NOMO-1 treated with dmso at 0.1 percent for 144 hours (cell line): Measurements from ENCODE around the gene DIP2C.
"Not testable (repeated sequence)": the region's sequence is repeated elsewhere in the genome, so short reads cannot be mapped to it uniquely, and the experiment has no call there.

ENCODE experiments used
- DNase-seq: peaks from one replicate; lab custom pipeline; 2025; ENCODE audit not compliant: unreplicated experiment; lab: John Stamatoyannopoulos, UW

Gene DIP2C

GRCh38 chr10:435397-435796, 254.1 kb downstream of the DIP2C start:
- no peak for DNase-seq

- no peak for DNase-seq
Measured at GRCh38 chr10:429696-430095, 259.8 kb downstream of the DIP2C start.

DNA sequence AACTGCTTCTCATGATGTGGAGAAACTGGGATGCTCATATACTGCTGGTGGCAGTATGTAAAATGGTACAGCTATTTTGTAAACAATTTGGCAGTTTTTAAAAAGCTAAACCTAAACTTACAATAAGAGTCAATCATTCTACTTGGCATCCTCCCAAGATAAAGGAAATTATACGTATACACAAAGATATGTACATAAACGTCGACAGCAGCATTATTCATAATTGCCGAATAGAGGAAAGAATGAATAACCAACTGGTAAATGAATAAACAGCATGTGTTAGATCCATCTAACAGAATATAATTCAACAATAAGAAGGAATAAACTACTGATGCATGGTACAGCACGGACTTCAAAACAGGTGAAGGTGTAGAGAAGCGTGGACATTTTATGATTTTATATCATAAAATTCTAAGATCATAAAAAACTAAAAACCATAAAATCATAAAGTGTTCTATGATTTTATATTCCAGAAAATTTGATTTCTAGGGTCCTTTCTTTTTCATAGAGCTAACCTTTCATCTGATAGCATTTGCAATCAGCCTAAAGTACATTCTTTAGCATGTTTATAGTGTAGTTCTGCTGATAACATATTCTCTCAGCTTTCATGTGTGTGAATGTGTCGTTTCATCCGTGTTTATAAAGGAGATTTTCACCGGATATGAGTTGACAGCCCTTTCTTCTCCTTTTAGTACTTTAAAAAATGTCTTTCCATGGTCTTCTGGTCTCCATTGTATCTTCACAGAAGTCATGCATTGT, 261.5 kb downstream of the DIP2C start:
- no peak for DNase-seq

DNA sequence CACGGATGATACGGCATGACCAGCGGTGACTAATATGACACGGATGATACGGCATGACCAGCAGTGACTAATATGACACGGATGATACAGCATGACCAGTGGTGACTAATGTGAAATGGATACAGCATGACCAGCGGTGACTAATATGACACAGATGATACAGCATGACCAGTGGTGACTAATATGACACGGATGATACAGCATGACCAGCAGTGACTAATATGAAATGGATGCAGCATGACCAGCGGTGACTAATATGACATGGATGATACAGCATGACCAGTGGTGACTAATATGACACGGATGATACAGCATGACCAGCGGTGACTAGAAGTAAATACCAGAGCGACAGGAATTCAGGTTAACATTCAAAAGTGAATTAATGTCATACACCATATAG, 264.1 kb downstream of the DIP2C start:
- DNase-seq = not testable (repeated sequence)

DNA sequence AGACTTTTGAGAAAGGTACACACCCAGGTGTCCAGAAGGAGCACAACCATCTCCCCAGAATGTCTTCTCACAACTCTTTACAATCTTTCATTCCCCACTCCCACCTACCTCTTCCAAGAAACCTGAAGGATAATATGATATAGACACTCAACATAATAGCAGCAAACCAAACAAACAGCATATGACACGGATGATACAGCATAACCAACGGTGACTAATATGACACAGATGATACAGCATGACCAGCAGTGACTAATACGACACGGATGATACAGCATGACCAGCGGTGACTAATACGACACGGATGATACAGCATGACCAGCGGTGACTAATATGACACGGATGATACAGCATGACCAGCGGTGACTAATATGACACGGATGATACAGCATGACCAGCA, 264.7 kb downstream of the DIP2C start:
- DNase-seq = not testable (repeated sequence)

DNA sequence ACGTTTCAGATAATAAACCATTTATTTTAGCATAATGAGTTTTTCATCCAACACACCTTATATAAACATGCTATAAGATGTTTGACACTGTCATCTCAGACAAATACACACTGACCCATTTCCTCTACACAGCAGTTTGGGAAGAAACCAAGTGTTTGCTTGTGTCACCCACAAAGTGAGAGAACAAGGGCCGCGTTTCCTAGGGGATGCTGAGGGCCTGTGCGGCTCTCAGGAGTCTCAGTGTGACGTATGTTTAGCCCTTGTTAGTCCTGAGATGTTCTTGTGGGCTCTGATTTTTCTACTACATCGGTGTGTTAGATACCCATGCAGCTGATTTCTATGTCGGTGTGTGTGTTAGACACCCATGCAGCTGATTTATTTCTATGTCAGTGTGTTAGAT, 266.3 kb downstream of the DIP2C start:
- DNase-seq = no peak

GRCh38 chr10:422675-423074, 266.8 kb downstream of the DIP2C start:
- DNase-seq = no peak

DNA sequence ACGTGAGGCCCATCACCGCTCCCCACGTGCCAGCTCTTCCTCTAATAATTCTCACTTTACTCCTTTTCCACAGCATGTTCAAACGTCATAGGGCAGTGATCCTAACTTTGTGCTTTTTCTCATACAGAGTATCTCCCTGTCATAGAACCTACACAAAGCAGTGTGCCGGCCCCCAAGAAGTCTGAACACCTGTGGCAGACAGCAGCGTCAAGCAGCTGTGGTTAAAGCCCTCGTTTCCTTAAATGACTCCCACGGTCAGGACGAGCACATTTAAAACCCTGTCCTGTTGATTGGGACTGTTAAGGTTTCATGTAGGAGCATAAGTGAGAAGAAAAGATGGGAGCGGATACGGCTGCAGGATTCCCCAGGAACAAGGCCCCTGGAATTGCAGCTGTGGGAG, 267.2 kb downstream of the DIP2C start:
- no peak for DNase-seq

- no peak for DNase-seq
Measured at GRCh38 chr10:421170-421569, 268.3 kb downstream of the DIP2C start.

GRCh38 chr10:420154-421121, 269.0 kb downstream of the DIP2C start:
- DNase-seq = no peak

DNA sequence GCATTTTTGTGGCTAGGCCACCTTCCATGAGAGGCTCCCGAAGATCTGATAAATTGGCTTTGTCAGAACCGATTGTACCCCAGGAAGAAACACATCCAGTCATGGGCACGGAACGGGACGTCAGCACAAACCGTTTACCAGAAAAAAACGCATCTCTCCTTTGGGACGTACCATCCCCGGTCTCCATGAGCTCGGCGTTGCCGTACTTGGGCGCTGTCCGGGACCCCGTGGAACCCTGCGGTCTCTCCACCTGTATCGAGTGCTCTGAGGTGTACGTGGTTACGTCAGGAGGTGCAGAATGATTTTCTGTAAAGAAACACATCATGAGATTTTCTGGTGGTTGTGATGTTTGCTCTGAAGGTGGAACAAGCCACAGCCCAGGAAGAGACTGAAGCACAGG, 270.6 kb downstream of the DIP2C start:
- DNase-seq = no peak

GRCh38 chr10:418226-418625, 271.2 kb downstream of the DIP2C start:
- no peak for DNase-seq

DNA sequence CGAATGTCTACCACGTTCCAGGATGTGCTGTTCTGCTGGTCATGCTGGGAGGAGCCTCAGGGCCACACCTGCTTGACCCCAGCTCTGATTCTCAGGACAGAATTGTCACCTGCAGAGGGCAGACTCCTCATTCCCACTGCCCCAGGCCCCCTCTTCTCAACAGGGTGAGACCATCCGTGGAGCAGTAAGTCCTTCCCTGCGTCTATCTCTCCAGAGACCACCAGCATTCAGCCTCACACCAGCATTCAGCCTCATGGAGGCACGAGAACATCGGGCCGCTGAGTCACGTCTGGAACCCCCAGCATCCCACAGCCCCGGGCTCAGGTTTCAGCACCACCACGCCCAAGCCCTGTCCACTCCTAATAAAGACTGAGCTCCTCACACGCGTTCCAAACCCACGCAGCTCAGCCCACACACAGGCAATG, 273.4 kb downstream of the DIP2C start:
- DNase-seq = no peak

DNA sequence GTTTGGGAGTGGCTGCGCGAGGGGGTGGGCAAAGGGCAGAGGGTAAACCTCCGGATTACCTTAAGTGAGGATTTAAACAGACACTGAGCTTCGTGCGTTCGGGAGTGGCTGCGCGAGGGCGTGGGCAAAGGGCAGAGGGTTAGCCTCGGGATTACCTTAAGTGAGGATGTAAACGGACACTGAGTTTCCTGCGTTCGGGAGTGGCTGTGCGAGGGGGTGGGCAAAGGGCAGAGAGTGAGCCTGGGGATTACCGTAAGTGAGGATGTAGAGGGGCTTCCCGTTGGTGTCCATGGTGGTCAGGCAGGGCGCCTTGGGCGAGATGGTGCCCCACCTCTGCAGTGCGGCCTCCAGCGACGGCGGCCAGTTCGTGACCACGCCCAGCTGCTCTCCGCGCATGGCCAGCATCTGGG, 275.8 kb downstream of the DIP2C start:
- no peak for DNase-seq

- DNase-seq = no peak
Measured at GRCh38 chr10:412109-412508, 277.4 kb downstream of the DIP2C start.

DNA sequence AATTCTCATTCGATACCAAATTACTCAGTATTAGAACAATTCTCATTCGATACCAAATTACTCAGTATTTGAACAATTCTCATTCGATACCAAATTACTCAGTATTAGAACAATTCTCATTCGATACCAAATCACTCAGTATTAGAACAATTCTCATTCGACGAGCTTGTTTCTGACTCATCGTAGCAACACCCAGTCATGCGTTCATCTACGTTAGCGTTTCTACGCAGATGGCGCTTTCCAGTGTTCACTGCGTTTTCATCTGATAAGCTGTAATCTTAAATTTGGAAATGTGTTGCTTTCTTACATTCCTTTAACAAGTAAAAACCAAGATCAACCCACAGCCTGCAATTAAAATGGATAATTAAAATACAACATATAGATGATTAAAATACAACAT, 277.9 kb downstream of the DIP2C start:
- no peak for DNase-seq

DNA sequence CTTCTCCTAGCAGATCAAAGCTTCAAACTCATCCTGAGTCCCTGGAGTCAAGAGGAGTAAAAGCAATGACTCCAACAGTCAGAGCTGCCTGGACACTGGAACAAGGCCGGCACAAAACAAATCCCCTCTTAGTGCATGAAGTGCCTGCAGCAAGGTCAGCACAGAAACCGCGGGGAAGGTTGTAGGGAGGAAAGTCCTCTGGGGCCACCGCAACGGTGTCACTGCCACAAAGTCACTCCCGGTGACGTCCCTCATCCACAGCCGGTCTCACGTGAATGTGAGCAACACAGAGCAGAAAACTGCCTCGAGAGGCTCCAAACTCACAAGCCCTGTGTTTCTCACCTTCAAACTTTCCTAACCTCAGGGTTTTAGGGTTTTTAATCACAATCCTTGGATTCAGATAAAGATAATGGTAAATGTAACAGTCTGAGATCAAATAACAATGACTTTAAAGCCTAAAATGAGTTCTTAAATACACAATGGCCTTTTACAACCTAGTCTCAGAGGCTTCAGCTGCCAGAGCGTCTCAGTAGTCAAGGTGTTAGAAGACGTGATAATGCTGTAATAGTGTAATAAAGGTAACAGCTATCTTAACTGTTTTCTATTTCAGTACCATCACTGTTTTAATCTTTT, 279.9 kb downstream of the DIP2C start:
- DNase-seq = no peak

GRCh38 chr10:408236-408635, 281.2 kb downstream of the DIP2C start:
- DNase-seq = no peak

GRCh38 chr10:406976-407375, 282.5 kb downstream of the DIP2C start:
- DNase-seq = no peak

GRCh38 chr10:405648-406047, 283.8 kb downstream of the DIP2C start:
- DNase-seq = no peak

DNA sequence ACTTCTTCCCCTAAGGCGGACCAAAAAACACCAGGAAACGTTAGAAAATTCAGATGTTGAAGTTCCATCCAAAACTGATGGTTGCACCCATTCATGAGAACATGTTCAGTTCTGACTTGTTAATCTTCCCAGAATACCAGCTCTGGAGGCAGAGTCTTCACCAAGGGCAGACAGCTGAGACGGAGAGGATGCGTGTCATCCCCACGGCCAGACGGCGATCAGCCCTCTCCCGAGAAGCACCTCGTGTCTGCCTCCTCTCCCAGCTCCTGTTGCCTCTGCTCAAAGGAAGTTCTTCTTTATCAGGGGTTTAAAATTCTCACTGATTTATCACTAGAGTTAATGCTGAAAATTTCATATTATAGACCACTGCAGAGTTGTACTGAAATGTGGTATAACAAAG, 284.5 kb downstream of the DIP2C start:
- DNase-seq = no peak

GRCh38 chr10:404346-404745, 285.1 kb downstream of the DIP2C start:
- DNase-seq = no peak
